ENCODE results near the gene KRT13. TPM values are rescaled to one million over a fixed set of nuclear protein-coding genes. Genes with fewer than 3 reads are reported as not detected.

The KRT13 gene
- polyA plus RNA-seq, 1 donor from 2014 or later = not detected

GRCh38 chr17:41490000-41490990 is 15.1 kb downstream of the KRT13 start:
- no peak overlapping the region for H2AFZ ChIP-seq (ENCODE audit: low read depth, low read length)
- H3K4me3 ChIP-seq (ENCODE audit: low read length) = no peak overlapping the region
- no peak overlapping the region for H3K9ac ChIP-seq (ENCODE audit: low read length)
- no peak overlapping the region for H3K27ac ChIP-seq (ENCODE audit: low read length)
- TF ChIP-seq SMC3 (conservative IDR thresholded peaks at IDR 0.05; ENCODE audit: poor library complexity) (no peak), REST (IDR thresholded peaks at IDR 0.05; ENCODE audit: borderline replicate concordance) (no peak), CTCF (IDR thresholded peaks at IDR 0.05; ENCODE audit: poor library complexity, severe bottlenecking) (no peak), EZH2 (IDR thresholded peaks at IDR 0.05; ENCODE audit: borderline replicate concordance, insufficient read depth, low read length, poor library complexity, severe bottlenecking) (no peak), EP300 (conservative IDR thresholded peaks at IDR 0.05; ENCODE audit: poor library complexity, severe bottlenecking) (no peak), TAF1 (IDR thresholded peaks at IDR 0.05; ENCODE audit: low read depth) (no peak), POLR2AphosphoS5 (IDR thresholded peaks at IDR 0.05) (no peak), RAD21 (conservative IDR thresholded peaks at IDR 0.05) (no peak), MXI1 (conservative IDR thresholded peaks at IDR 0.05; ENCODE audit: poor library complexity, severe bottlenecking) (no peak)
- no peaks in the 10 kb centered on the region for H3K27me3 ChIP-seq (ENCODE audit: insufficient read depth, low read depth, low read length)
- no peaks in the 10 kb centered on the region for H3F3A ChIP-seq (ENCODE audit: insufficient read depth, low read length, poor library complexity, severe bottlenecking)
- no peaks in the 10 kb centered on the region for H3K79me2 ChIP-seq (replicated peaks; ENCODE audit: insufficient read depth, low read length)
- no peak overlapping the region for H3K4me2 ChIP-seq (ENCODE audit: low read length)
- no peaks in the 10 kb centered on the region for H3K36me3 ChIP-seq (ENCODE audit: insufficient read depth, low read length)
- no peaks in the 10 kb centered on the region for H4K20me1 ChIP-seq (ENCODE audit: insufficient read depth)
- no peaks in the 10 kb centered on the region for H3K9me3 ChIP-seq (ENCODE audit: low read length)
- H3K9me2 ChIP-seq (ENCODE audit: insufficient read depth, low read length) = no peaks in the 10 kb centered on the region

GRCh38 chr17:41489531-41489930 is 15.9 kb downstream of the KRT13 start, which contains the start of gene KRT36:
Gene KRT36, minus strand, starts transcription at chr17:41489910. Its CDS starts 46 bp downstream, at chr17:41489864.
- Histone ChIP-seq H3K9ac (ENCODE audit: low read length) (no peak within 1 kb of the TSS), H3K4me3 (ENCODE audit: low read length) (no peak within 1 kb of the TSS), H3K27ac (ENCODE audit: low read length) (no peak within 1 kb of the TSS), H2AFZ (ENCODE audit: low read depth, low read length) (no peak within 1 kb of the TSS), H3K9me2 (ENCODE audit: insufficient read depth, low read length) (no peaks in the 10 kb centered on the region), H4K20me1 (ENCODE audit: insufficient read depth) (no peaks in the 10 kb centered on the region), H3F3A (ENCODE audit: insufficient read depth, low read length, poor library complexity, severe bottlenecking) (no peaks in the 10 kb centered on the region), H3K36me3 (ENCODE audit: insufficient read depth, low read length) (no peaks in the 10 kb centered on the region), H3K27me3 (ENCODE audit: insufficient read depth, low read depth, low read length) (no peaks in the 10 kb centered on the region), H3K9me3 (ENCODE audit: low read length) (no peaks in the 10 kb centered on the region), H3K4me2 (ENCODE audit: low read length) (no peak within 1 kb of the TSS), H3K79me2 (replicated peaks; ENCODE audit: insufficient read depth, low read length) (no peaks in the 10 kb centered on the region)
- TF ChIP-seq EP300 (conservative IDR thresholded peaks at IDR 0.05; ENCODE audit: poor library complexity, severe bottlenecking) = no peak
- no peak for TF ChIP-seq CTCF (IDR thresholded peaks at IDR 0.05; ENCODE audit: poor library complexity, severe bottlenecking)
- no peak for TF ChIP-seq POLR2AphosphoS5 (IDR thresholded peaks at IDR 0.05)
- no peak for TF ChIP-seq TAF1 (IDR thresholded peaks at IDR 0.05; ENCODE audit: low read depth)
- TF ChIP-seq MXI1 (conservative IDR thresholded peaks at IDR 0.05; ENCODE audit: poor library complexity, severe bottlenecking) = no peak
- TF ChIP-seq REST (IDR thresholded peaks at IDR 0.05; ENCODE audit: borderline replicate concordance) = no peak

Data from neural cell (in vitro differentiated cells).